IPS-11a (cell line): Measurements from ENCODE around the gene IGSF9B.
A peak's percentile ranks its signal among the peaks of the same experiment; 100 is the strongest.

Source experiments
- H3K4me3 ChIP-seq: one replicate; pipeline ENCODE4 v1.5.1; 2013; ENCODE audit warnings: low read depth, low read length, control low read depth

Gene IGSF9B

GRCh38 chr11:133983660-133984316 is 27.0 kb upstream of the IGSF9B start:
- no peak overlapping the region for H3K4me3 ChIP-seq

GRCh38 chr11:133982876-133983275 is 26.1 kb upstream of the IGSF9B start:
- H3K4me3 ChIP-seq = no peak overlapping the region

- no peak overlapping the region for H3K4me3 ChIP-seq
Measured at GRCh38 chr11:133982151-133982550, 25.4 kb upstream of the IGSF9B start.

- no peak overlapping the region for H3K4me3 ChIP-seq
Measured at GRCh38 chr11:133981156-133981555, 24.4 kb upstream of the IGSF9B start.

GRCh38 chr11:133980665-133981064 is 23.9 kb upstream of the IGSF9B start:
- no peak overlapping the region for H3K4me3 ChIP-seq

GRCh38 chr11:133978794-133979193 is 22.0 kb upstream of the IGSF9B start:
- H3K4me3 ChIP-seq = no peak overlapping the region

GRCh38 chr11:133977067-133977677 is 20.4 kb upstream of the IGSF9B start:
- no peak overlapping the region for H3K4me3 ChIP-seq

- H3K4me3 ChIP-seq = no peak overlapping the region
Measured at GRCh38 chr11:133975488-133975849, 18.7 kb upstream of the IGSF9B start.

GRCh38 chr11:133974836-133975487 is 18.2 kb upstream of the IGSF9B start:
- no peak overlapping the region for H3K4me3 ChIP-seq

- no peak overlapping the region for H3K4me3 ChIP-seq
Measured at GRCh38 chr11:133971881-133972280, 15.1 kb upstream of the IGSF9B start.

GRCh38 chr11:133969112-133969511 is 12.3 kb upstream of the IGSF9B start:
- no peak overlapping the region for H3K4me3 ChIP-seq

GRCh38 chr11:133968300-133968699 is 11.5 kb upstream of the IGSF9B start:
- no peak overlapping the region for H3K4me3 ChIP-seq

GRCh38 chr11:133967599-133968238 is 11.0 kb upstream of the IGSF9B start:
- H3K4me3 ChIP-seq = no peak overlapping the region

- no peak overlapping the region for H3K4me3 ChIP-seq
Measured at GRCh38 chr11:133966921-133967598, 10.3 kb upstream of the IGSF9B start.

- no peak overlapping the region for H3K4me3 ChIP-seq
Measured at GRCh38 chr11:133966172-133966651, 9.4 kb upstream of the IGSF9B start.

GRCh38 chr11:133965031-133965601 is 8.3 kb upstream of the IGSF9B start:
- no peak overlapping the region for H3K4me3 ChIP-seq

GRCh38 chr11:133964356-133964755 is 7.6 kb upstream of the IGSF9B start:
- H3K4me3 ChIP-seq = no peak overlapping the region

- H3K4me3 ChIP-seq = no peak overlapping the region
Measured at GRCh38 chr11:133961890-133962289, 5.1 kb upstream of the IGSF9B start.

GRCh38 chr11:133957900-133958299 is 1.1 kb upstream of the IGSF9B start:
- H3K4me3 ChIP-seq = no peak overlapping the region

GRCh38 chr11:133955945-133956421 is 785 bp downstream of the IGSF9B start:
- peak overlapping the region; percentile 50 for H3K4me3 ChIP-seq
